LHCN-M2 (cell line): ENCODE results near the gene WWC2. TPM values are rescaled to one million over a fixed set of nuclear protein-coding genes. Genes with fewer than 3 reads are reported as not detected.
"Not testable (repeated sequence)": the region's sequence is repeated elsewhere in the genome, so short reads cannot be mapped to it uniquely, and the experiment has no call there.

Source experiments
- DNase-seq: peaks from one replicate; pipeline ENCODE4 v3.0.0-alpha.2; 2012; ENCODE audit warnings: low read depth
- total RNA-seq: library from RNA; depleted of rRNA; stranded (reverse); fragments of >200 nt; gene quantifications from 2 replicates; pipeline ENCODE4 v1.2.3, GENCODE V29; 2014

Gene WWC2
- total RNA-seq, 1 experiment from 2014 or later = 14.3 TPM

DNA sequence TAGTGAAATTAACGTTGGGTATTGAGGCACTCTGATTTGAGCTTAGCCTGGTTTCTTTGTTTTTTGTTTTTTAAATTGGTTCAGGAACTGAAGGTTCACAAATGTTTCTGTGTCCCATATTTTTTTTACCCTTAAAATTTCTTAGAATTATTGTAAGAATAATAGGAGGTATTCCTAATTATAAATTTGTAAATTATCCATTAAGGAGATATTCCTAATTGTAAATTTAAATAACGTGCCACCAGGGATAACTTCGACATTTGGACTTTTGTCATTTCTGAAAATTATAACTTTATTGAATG lies 1.2 kb downstream of the WWC2 start:
- DNase-seq = no peak

DNA sequence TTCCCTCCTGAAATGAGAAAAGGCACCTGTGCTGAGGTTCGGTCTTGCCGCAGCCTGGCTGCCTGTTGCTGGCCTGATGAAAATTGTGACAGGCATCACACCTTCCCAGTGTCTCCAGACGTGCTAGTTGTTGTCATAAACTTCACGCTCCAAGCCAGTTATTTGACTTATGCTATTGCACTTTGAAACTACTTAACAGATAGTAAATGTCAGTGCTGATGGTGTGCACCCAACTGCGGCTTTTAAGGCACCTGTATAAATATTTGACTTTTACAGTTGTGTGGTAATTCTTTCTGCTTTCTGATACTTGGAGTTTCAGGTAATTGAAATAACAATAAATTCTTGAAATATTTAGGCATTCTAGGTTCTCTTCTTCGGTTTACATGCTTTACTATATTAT lies 1.8 kb downstream of the WWC2 start:
- DNase-seq = no peak

DNA sequence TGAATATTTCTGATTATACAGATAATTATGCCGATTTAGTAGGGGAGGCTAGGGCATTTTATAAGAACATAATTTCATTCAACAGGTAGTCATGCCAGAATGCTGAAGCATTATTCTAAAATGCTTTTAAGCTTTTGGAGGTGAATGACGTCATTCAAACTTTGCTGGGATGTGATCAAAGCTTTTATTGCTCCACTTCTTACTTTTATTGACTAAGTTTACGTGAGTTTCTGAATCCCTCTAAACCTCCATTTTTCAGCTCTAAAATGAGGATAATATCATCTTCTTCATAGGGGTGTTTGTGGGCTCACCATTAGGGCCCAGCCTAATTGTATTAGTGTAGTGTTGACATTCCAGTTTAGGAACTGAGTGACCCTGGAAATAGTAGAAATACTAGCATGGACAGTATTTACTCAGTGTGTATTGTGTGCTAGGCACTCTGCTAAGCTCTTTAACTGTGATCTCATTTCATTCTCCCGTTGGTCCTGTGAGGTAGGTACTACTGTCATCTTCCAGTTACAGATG lies 3.0 kb downstream of the WWC2 start:
- no peak for DNase-seq

DNA sequence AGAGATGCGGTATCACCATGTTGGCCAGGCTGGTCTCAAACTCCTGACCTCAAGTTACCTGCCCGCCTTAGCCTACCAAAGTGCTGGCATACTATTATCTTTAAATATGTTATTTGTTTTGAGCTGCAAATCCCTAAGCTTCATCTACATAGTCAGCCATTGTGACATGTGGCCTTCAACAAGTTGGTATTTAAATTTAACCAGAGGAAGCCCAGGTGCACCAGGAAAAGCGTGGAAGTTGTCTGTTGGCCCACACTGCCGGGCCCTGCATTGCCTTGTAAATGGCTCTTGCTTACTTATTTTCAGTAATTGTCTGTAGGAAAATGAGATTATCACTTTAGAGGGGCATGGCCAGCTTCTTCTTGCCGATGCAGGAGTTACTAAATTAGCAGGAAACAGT lies 6.0 kb downstream of the WWC2 start:
- DNase-seq = no peak

DNA sequence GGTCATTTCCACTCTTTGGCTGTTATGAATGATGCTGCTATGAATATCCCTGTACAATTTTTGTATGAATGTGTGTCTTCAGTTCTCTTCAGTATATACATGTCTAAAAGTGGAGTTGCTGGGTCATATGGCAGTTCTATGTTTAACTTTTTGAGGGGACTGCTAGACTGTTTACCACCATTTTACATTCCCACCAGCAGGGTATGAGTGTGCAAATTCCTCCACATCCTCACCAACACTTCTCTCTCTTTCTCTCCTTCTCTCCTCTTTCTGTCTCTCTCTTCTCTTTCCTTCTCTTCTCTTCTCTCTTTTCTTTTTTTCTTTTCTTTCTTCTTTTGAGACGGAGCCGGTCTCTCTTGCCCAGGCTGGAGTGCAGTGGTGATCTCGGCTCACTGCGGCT lies 7.8 kb downstream of the WWC2 start:
- no peak for DNase-seq

DNA sequence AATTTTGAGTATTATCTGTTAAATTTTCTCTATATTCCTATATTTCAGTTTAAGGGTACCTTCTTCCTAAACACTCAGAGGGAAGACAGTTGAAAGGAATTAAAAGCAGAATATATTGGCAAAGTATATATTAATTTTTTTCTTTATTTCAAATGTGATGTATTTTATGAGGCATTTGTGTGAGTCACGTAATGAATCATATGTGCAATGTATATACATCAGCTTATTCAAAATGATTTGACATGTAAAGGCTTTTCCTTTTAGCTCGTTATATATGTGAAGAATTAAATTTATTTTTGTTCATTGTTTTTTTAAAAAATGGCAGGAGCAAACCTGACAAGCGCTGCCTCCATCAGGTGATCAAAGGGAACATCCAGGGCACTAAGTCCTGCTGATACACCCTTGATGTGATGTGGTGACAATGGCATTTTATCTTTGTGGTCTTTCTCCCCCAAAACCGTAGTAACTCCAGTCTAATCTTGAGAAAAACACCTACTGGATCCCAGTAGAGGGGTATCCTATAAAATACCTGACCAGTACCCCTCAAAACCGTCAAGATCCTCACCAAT lies 8.9 kb downstream of the WWC2 start:
- DNase-seq = no peak

DNA sequence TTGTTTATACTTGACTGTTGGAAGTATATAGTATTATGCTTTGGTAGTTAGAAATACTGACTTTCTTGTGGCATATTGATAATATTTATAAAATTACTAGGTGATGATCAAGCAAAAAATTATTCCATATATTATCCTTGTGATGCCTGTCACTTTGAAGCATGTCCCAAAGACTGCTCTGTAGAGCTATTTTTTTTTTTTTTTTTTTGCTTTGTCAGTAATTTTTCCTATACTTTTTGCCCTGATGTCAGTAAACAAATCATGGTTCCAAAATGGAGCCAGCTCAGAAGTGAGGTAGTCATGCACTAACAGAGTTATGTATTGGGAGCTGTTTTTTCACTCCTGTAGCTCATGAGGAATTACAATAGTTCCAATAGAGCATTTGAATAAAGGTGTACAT lies 11.2 kb downstream of the WWC2 start:
- no peak for DNase-seq

DNA sequence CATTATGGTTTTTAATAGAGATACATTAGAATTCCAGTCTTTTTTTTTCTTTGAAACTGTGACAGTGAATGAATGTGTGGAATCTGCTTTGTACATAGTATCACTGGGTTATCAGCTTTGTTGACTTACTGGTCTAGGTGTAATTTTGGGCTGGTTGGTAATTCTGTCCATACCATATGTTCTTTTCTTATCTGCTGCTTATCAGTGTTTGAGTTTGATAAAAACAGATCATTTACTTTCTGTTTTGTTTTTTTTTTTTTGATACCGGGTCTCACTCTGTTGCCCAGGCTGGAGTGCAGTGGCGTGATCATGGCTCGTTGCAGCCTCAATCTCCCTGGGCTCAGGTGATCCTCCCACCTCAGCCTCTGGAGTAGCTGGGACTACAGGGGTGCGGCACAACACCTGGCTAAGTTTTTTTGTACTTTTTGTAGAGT lies 12.4 kb downstream of the WWC2 start:
- DNase-seq = no peak

DNA sequence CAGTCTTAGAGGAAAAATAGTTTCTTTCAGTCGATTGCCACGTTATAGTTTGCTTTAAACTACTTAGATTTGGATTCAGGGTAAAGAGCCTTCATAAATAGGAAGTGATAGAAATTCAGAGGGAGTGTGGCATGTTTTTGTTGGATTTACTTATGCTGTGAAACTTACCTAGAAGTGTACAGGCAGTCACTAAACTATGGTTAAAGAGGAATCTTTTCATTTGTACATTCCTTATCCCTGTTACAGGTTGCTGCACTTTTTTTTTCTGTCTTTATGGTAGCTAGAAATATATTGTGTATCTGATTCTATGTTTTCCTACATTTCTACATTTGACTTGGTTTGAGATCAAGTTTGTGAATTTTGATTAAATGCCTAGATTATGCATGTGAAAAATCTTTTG lies 19.1 kb downstream of the WWC2 start:
- no peak for DNase-seq

DNA sequence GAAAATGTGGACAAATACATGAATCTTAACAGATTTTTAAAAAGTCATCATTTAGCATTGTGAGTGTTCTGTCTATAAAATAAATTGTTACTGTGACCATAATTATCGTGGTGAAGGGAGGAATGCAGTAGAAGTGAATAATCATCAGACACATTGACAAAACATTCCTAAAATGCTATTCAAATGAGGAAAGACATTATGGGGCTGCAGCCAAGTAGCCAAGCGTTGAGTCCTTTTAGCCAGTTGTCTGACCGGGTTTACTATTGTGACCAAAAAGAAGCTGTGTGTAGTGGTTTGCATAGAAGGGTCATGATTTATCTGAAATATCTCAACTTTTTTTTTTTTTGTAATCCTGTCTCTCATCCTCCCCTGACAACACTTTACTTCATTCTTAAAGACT lies 19.5 kb downstream of the WWC2 start:
- peak; percentile 92 for DNase-seq

DNA sequence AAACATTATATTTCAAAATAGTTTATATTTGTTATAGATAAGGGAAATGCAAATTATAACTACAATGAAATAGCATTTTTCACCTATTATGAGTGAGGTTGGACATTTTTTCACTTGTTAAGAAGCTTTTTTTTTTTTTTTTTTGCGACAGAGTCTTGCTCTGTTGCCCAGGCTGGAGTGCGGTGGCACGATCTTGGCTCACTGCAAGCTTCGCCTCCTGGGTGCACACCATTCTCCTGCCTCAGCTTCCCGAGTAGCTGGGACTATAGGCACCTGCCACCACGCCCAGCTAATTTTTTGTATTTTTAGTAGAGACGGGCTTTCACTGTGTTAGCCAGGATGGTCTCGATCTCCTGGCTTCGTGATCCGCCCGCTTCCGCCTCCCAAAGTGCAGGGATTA lies 22.6 kb downstream of the WWC2 start:
- DNase-seq = not testable (repeated sequence)

DNA sequence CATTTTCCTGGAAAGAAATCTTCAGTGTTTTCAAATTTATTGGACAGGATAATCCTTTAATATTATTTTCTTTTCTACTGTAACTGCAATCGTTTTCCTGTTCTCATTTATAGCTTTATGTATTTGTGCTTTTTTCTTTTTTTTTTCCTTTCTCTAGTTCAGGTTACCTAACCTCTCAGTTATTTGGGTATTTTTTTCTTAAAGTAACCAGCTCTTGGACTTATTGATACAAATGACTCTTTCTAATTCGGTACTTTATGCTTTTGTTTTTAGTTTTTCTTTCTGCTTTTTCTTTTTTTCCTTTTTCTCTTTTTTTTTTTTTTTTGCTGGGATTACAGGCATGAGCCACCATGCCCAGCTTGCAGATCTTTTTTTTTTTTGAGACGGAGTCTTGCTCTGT lies 25.2 kb downstream of the WWC2 start:
- no peak for DNase-seq

DNA sequence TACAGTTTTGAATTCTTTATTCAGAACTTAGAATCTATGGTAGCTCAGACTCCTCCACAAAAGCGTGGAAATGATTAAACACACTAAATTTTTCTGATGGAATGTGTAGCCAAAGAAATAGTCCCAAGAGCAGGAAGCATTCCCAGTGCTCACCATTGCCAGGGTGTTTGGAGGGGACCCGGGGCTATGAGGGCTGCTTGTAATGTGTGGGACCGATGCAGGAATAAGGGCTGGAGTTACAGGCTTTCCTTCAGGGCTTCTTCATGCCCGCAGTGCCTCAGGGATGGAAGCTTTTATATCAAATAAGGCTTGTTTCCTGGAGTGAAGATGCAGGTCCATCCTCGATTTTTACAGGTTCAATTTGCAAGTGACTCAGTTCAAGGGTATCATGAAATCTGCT lies 25.8 kb downstream of the WWC2 start:
- DNase-seq = no peak

DNA sequence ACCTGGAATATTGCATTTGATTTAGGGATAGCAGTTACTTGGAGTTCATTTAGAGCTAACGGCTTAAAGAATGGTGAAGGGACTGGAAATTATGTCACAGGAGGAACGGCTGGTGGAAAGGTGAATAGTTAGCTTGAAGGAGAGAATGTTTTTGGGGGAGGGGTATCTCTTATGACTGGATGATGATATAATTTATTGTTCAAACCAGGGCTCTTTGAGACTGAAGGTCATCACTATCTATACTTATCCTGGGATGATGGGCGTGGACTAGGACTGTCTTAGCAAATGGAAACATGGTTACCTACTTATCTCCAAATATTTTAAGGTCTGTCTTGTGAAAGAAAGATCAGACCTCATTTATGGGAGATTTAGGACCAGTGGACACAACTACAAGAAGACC lies 30.1 kb downstream of the WWC2 start:
- DNase-seq = no peak

DNA sequence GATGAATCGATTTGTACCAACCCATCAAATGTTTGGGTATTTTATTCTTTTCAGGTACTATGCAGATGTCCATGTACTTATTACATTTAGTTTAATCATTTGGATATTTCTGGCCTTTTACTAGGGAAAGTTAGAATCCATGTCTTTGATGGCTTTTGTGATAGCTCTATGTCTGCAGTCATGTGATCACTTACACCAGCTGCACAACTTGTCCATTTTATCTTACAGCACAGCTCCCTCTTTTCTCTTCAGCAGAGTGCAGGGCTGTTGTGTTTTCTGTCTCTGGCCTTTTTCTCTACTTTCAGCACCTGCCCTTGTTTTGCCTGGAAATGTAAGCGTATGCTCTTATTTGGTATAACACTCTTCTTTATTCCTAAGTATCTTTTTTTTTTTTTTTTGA lies 30.6 kb downstream of the WWC2 start:
- DNase-seq = no peak

DNA sequence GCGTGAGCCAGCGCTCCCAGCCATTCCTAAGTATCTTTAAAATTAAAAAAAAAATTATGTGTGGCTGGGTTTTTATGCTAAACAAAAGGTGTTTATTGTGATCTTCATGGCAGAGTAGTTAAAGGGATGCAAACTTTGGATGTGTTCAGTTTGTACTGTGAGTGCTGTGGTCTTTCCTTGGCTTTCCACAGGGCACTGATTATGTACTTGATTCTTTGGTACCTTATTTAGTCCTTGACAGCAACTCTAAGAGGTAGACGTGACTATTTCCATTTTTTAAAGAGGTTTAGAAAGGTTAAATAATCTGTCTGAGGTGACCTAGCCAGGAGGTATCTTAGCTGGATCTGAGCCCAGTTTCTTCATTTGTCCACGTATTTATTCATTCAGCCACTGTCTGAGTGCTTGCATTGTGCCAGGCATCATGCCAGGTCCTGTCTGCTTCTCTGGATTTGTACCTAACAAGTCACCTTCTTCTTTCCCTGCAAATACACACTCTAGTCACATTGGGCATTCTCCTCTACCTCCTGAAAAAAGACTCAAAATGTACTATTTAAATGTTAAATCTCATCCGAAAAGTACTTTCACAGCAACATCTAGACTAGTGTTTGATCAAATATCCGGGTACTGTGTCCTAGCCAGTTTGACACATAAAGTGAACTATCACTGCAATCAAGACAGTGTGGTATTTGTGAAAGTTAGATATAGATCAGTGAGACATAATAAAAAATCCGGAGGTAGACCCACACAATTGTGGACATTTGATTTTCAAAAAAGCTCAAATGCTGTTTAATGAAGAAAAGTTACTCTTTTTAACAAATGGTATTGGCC lies 31.5 kb downstream of the WWC2 start:
- no peak for DNase-seq

DNA sequence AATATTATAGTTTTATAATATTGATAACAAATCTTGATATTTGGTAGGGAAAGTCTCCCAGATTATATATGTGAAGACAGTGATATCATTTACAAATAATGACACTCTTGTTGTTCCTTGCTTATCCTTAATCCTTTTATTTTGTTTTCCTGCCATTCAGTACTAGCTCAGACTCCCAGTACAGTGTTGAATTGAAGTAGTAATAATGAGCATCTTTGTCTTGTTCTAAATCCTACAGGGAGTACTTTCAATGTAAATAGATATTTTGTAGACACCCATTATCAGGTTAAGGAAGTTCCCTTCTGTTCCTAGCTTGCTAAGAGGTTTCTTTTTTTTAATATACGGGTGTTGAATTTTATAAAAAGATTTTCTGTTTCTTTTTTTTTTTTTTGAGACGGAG lies 33.0 kb downstream of the WWC2 start:
- no peak for DNase-seq

DNA sequence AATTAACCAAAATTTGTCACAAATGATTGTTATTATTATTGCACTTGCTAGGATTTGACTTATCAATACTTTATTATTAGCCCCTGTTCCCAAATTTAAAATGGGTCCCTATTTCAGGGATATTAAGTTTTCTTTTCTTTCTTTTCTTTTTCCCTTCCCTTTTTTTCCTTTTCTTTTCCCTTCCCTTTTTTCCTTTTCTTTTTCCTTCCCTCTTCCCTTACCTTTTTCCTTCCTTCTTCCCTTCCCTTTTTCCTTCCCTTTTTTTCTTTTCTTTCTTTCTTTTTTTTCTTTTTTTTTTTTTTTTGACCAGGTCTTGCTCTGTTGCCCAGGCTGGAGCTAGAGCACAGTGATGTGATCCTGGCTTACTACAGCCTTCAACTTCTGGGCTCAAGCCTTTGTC lies 33.8 kb downstream of the WWC2 start:
- no peak for DNase-seq

DNA sequence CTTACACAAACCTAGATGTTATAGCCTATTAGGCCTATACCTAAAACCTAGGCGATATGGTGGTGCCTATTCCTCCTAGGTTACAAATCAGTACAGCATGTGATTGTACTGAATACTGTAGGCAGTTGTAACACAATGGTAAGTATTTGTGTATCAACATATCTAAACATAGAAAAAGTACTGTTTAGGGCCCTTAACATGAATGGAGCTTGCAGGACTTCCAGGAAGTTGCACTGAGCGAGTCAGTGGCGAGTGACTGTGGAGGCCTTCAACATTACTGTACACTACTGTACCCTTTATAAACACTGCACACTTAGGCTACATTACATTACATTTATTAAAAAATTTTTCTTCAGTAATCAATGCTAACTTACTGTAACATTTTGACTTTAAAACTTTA lies 37.8 kb downstream of the WWC2 start:
- no peak for DNase-seq

DNA sequence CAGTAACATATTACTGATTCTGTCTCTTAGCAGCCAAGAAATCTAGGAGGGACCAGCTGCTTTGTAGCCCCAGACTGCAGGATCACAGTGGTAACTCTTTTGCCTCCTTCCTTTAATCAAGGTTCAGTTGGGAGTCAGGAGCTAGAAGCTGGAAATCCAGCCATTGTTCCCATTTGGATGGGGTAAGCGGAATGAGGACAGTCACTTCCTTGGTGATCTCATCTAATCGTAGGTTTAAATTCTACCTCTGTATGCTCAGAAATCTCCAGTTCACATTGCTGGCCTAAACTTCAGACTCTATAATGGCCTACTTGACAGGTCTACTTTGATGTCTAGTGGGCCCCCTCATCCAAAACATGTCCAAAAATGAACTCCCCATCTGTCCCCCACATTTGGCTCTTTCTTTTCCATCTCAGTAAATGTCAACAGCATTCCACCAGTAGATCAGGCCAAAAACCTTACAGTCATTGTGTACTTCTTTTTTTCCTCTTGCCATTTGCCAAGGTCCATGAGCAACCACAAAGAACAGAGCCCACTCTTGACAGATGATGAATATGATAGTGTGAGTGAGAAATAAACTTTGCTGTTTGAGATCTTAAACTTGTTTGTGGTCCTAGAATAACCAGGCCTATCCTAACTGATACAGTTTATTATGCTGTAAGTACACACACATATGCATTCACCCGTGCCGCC lies 40.1 kb downstream of the WWC2 start:
- no peak for DNase-seq

DNA sequence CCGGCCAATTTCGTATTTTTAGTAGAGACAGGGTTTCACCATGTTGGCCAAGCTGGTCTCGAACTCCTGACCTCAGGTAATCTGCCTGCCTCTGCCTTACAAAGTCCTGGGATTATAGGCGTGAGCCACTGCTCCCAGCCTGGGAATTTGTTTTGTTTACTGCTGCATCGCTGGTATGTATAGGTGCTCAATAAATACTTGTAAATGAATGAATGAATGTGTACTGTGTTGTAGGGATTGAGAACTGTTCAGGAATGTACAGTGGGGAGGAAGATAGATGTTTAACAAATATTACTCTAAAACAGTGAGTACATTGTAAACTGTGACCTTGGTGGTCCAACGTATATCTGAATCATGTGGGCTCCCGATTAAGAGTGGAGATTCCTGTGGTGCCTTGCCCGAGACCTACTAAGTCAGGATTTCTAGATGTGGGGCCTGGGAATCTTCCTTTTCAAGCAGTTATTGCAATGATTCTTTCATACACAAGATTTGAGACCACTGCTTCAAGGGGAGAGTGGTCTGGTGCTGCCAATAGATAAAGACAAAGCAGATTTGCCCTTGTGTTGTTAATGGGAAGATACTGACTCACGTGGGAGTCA lies 41.0 kb downstream of the WWC2 start:
- DNase-seq = no peak

DNA sequence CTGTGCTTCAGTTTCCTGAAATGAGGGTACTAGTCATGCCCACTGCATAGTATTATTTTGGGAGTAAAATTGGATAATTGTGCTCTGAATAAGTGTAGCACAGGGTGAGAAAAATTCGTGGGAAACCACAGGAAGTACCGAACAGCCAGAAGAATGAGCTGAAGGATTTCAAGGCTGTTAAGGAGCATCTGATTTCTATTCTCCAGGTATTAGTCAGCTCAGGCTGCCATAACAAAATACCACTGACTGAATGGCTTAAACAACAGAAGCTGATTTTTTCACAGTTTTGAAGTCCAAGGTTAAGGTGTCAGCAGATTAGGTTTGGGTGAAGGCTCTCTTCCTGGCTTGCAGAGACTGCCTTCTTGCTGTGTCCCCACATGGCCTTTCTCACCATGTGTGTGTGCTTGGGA lies 41.9 kb downstream of the WWC2 start:
- peak; percentile 83 for DNase-seq

DNA sequence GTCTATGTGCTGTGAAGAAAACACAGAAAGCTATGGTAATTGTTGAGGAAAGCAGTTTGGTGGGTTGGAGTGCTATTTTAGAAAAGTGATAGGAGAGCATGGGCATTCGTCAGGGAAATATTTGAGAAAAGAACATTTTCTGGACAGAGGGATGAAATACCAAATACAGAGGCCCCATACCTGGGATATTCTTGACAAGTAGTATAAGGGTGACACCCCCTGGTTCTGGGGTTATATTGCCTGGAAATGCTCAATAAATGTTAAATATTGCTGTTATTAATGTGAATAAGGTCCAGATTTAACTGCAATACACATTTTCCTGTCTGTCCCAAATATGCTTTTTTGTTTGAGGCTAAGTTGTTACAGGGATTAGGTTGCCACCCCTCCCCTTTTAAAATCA lies 42.9 kb downstream of the WWC2 start:
- DNase-seq = no peak
